ENCODE data around the gene FUT8.

The FUT8 gene

DNA sequence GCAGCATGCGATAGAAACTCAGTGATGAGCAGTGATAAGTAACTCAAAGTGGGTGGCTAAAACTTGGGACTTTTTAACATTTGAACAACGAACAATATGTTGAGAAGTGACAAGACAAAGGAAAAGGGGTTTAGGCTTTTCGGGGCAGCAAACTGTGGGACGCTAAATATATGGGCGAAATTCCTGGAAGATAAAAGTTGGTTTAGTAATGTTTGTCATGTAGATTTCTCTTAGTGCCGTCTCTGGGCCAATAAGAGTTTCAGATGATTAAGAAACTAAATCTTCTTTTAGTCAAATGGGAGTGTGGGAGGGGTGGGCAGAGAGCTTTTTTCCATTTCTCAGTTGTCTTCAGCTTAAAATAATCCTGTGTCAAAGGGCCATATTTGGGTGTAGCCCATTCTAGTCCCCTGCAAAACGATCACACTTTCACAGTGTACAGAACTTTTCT is 41.7 kb upstream of the FUT8 start:
- H3K4me2 ChIP-seq (ENCODE audit: low read depth, low read length, poor library complexity, severe bottlenecking): no peak overlapping the region
- no peaks in the 10 kb centered on the region for H3K9me2 ChIP-seq (replicated peaks; ENCODE audit: low read depth, low read length)
- H3K27me3 ChIP-seq (ENCODE audit: insufficient read depth, low read length, poor library complexity, severe bottlenecking): no peaks in the 10 kb centered on the region
- H3K4me1 ChIP-seq (ENCODE audit: insufficient read depth, low read length, poor library complexity, severe bottlenecking): peaks cover 7% of the 10 kb centered on the region
- no peak overlapping the region for H3K4me3 ChIP-seq (ENCODE audit: low read length, poor library complexity, severe bottlenecking)
- no peak overlapping the region for H2AFZ ChIP-seq (ENCODE audit: low read length)
- H3K79me2 ChIP-seq (ENCODE audit: insufficient read depth, low read length): no peaks in the 10 kb centered on the region
- TF ChIP-seq, protein P1, sequence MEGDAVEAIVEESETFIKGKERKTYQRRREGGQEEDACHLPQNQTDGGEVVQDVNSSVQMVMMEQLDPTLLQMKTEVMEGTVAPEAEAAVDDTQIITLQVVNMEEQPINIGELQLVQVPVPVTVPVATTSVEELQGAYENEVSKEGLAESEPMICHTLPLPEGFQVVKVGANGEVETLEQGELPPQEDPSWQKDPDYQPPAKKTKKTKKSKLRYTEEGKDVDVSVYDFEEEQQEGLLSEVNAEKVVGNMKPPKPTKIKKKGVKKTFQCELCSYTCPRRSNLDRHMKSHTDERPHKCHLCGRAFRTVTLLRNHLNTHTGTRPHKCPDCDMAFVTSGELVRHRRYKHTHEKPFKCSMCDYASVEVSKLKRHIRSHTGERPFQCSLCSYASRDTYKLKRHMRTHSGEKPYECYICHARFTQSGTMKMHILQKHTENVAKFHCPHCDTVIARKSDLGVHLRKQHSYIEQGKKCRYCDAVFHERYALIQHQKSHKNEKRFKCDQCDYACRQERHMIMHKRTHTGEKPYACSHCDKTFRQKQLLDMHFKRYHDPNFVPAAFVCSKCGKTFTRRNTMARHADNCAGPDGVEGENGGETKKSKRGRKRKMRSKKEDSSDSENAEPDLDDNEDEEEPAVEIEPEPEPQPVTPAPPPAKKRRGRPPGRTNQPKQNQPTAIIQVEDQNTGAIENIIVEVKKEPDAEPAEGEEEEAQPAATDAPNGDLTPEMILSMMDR (conservative IDR thresholded peaks at IDR 0.05; ENCODE audit: low read length): no peak
- TF ChIP-seq EZH2phosphoT487 (IDR thresholded peaks at IDR 0.05; ENCODE audit: borderline replicate concordance): no peak
- H4K20me1 ChIP-seq (ENCODE audit: insufficient read depth, low read length, poor library complexity, severe bottlenecking): no peaks in the 10 kb centered on the region
- no peaks in the 10 kb centered on the region for H3F3A ChIP-seq (ENCODE audit: low read depth)
- H3K36me3 ChIP-seq (ENCODE audit: insufficient read depth, low read length): no peaks in the 10 kb centered on the region
- H3K9ac ChIP-seq (ENCODE audit: low read depth, low read length, poor library complexity, severe bottlenecking): no peak overlapping the region
- no peaks in the 10 kb centered on the region for H3K9me3 ChIP-seq (ENCODE audit: insufficient read depth, low read depth, low read length)

DNA sequence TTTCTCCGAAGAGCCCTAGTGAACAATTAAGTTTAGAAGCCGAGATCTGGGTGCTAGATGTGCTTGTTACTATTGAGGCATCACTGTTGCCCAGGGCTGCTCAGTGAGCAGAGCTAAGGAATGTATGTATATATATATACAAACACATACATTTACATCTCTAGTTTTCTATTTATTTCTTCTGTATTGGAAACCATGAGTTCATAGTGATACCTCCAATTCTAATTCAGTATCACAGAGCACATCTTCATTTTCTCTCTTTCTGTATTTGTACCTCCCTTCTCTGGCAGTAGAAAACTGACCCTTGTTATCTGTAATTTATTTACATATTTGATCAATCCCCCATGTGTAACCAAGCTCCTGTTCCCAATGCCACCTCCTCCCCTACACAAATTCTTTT is 40.7 kb upstream of the FUT8 start:
- Histone ChIP-seq H2AFZ (ENCODE audit: low read length) (no peak overlapping the region), H3K9ac (ENCODE audit: low read depth, low read length, poor library complexity, severe bottlenecking) (no peak overlapping the region), H3K27me3 (ENCODE audit: insufficient read depth, low read length, poor library complexity, severe bottlenecking) (no peaks in the 10 kb centered on the region), H4K20me1 (ENCODE audit: insufficient read depth, low read length, poor library complexity, severe bottlenecking) (no peaks in the 10 kb centered on the region), H3F3A (ENCODE audit: low read depth) (no peaks in the 10 kb centered on the region), H3K79me2 (ENCODE audit: insufficient read depth, low read length) (no peaks in the 10 kb centered on the region), H3K4me1 (ENCODE audit: insufficient read depth, low read length, poor library complexity, severe bottlenecking) (peaks cover 7% of the 10 kb centered on the region), H3K9me2 (replicated peaks; ENCODE audit: low read depth, low read length) (no peaks in the 10 kb centered on the region), H3K4me3 (ENCODE audit: low read length, poor library complexity, severe bottlenecking) (no peak overlapping the region), H3K4me2 (ENCODE audit: low read depth, low read length, poor library complexity, severe bottlenecking) (no peak overlapping the region), H3K36me3 (ENCODE audit: insufficient read depth, low read length) (no peaks in the 10 kb centered on the region), H3K9me3 (ENCODE audit: insufficient read depth, low read depth, low read length) (no peaks in the 10 kb centered on the region)
- TF ChIP-seq EZH2phosphoT487 (IDR thresholded peaks at IDR 0.05; ENCODE audit: borderline replicate concordance): no peak
- TF ChIP-seq, protein P1 (conservative IDR thresholded peaks at IDR 0.05; ENCODE audit: low read length): no peak

DNA sequence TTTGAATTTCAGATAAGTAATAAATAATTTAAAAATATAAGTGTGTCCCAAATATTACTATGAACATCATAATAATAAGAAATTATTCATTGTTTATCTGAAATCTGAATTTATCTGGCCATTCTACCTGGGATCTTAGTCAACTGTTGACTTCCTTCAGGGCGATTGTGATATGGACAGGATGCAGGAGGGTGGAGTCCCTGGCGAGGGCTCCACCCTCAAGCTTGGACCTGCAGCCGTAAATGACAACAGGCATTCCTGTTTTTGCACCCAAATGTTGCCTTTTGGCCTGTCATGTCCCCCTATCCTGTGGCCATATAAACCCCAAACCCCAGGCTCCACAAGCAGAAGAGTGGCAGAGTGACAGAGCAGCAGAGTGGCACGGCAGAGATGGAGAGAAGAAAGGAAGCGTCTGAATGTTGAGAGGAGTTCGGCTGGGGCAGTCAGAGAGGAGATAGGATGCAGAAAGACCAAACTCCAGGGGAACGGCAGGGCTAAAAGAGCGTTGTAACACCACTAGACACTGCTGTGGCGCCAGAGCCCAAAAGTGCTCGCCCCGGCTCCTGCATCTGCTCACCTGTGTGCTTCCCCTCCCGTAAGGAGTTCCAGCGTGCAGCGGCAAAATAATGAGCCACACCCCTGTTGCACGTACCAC is 39.4 kb upstream of the FUT8 start:
- H3K4me3 ChIP-seq (ENCODE audit: low read length, poor library complexity, severe bottlenecking): no peak overlapping the region
- H4K20me1 ChIP-seq (ENCODE audit: insufficient read depth, low read length, poor library complexity, severe bottlenecking): no peaks in the 10 kb centered on the region
- no peaks in the 10 kb centered on the region for H3K27me3 ChIP-seq (ENCODE audit: insufficient read depth, low read length, poor library complexity, severe bottlenecking)
- H3K4me1 ChIP-seq (ENCODE audit: insufficient read depth, low read length, poor library complexity, severe bottlenecking): peaks cover 7% of the 10 kb centered on the region
- H3K4me2 ChIP-seq (ENCODE audit: low read depth, low read length, poor library complexity, severe bottlenecking): no peak overlapping the region
- TF ChIP-seq, protein P1 (conservative IDR thresholded peaks at IDR 0.05; ENCODE audit: low read length): no peak
- TF ChIP-seq EZH2phosphoT487 (IDR thresholded peaks at IDR 0.05; ENCODE audit: borderline replicate concordance): no peak
- no peaks in the 10 kb centered on the region for H3F3A ChIP-seq (ENCODE audit: low read depth)
- H2AFZ ChIP-seq (ENCODE audit: low read length): no peak overlapping the region
- no peak overlapping the region for H3K9ac ChIP-seq (ENCODE audit: low read depth, low read length, poor library complexity, severe bottlenecking)
- no peaks in the 10 kb centered on the region for H3K36me3 ChIP-seq (ENCODE audit: insufficient read depth, low read length)
- no peaks in the 10 kb centered on the region for H3K9me2 ChIP-seq (replicated peaks; ENCODE audit: low read depth, low read length)
- no peaks in the 10 kb centered on the region for H3K79me2 ChIP-seq (ENCODE audit: insufficient read depth, low read length)
- no peaks in the 10 kb centered on the region for H3K9me3 ChIP-seq (ENCODE audit: insufficient read depth, low read depth, low read length)

Measured in Loucy (cell line).